CD4-positive, alpha-beta T cell treated with Interleukin-15 for 4 hours (primary cell): ENCODE measurements around the gene SLC22A8.
"Not testable (repeated sequence)": the region's sequence is repeated elsewhere in the genome, so short reads cannot be mapped to it uniquely, and the experiment has no call there.

Experiments used
- DNase-seq: peaks from one replicate; pipeline ENCODE4 v3.0.0-alpha.2; 2020; ENCODE audit warnings: low spot score

SLC22A8 gene, protein sequence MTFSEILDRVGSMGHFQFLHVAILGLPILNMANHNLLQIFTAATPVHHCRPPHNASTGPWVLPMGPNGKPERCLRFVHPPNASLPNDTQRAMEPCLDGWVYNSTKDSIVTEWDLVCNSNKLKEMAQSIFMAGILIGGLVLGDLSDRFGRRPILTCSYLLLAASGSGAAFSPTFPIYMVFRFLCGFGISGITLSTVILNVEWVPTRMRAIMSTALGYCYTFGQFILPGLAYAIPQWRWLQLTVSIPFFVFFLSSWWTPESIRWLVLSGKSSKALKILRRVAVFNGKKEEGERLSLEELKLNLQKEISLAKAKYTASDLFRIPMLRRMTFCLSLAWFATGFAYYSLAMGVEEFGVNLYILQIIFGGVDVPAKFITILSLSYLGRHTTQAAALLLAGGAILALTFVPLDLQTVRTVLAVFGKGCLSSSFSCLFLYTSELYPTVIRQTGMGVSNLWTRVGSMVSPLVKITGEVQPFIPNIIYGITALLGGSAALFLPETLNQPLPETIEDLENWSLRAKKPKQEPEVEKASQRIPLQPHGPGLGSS

DNA sequence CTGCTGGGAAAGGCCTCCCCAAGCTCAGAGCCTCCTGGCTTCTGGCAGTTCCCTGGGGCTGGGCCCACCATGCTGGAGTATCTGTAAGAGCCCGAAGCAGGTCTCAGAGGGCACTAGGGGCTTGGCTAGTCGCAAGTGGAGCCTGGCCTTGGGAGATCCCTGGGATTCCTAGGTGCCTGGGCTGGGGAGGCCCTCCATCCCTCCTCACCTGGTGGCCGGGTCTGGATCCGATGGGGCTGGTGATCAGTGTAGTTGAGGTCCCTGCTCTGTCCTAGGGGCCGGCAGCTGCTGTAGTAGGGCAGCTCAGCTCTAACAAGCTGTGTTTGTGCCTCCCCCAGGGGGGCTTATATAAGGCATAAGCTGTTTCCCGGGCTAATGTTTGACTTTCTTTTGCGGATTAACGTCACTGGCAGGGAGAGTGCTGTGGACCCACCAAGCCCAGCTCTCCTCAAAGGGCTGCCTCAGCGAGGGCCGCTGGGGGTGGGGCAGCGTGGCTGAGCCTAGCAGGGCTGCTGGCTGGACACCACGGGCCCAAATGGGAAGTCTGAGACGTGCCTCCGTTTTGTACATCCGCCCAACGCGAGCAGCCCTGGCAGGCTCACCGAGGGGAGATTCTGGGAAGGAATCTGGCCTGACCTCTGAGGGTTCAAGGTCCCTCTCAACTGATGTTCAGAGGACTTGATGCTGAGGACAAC, at the start of gene SLC22A8:
TSS of gene SLC22A8 (minus strand) at position 321 of the 695 bp plus-strand sequence. CDS start 883 bp downstream, outside the sequence.
- DNase-seq: no peak

DNA sequence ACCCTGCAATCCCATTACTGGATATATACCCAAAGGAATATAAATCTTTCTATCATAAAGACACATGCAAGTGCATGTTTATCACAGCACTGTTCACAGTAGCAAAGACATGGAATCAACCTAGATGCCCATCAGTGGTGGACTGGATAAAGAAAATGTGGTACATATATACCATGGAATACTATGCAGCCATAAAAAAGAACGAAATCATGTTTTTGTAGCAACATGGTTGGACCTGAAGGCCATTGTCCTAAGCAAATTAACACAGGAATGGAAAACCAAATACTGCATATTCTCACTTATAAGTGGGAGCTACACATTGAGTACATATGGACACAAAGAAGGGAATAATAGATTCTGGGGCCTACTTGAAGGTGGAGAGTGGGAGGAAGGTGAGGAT, 30.6 kb upstream of the SLC22A8 start:
- not testable (repeated sequence) for DNase-seq

DNA sequence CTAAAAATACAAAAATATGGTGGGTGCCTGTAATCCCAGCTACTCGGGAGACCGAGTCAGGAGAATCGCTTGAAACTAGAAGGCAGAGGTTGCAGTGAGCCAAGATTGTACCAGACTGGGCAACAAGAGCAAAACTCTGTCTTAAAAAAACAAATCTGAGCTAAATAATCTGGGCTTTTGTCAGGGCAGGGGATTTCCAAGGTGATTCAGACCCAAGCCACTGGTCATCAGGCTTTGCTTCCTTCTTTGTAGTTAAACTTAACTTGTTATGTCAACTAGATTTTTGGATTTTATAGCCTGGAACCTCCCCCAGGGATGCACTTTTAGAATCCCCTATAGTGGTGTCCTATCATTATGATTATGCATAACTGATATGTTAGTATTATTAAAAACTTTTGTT, 27.0 kb upstream of the SLC22A8 start:
- DNase-seq: no peak

DNA sequence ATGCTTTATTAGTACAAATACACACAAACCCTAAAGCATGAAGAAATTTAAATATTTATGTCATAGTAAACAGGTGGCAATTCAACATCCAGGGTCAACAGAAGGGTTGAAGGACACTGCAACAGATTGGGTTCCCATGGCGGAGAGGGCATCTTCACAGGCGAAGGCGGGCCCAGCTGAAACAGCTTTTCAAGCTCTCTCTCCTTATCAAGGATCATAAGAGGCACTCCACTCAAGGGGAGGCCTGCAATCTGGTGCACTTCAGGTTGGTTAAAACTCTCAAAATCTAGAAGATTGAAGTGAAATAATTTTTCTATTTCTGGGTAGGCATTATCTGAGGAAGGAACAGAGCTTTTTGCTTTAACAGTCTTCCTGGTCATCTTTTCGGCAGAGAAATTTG, 16.8 kb upstream of the SLC22A8 start:
- DNase-seq: no peak

DNA sequence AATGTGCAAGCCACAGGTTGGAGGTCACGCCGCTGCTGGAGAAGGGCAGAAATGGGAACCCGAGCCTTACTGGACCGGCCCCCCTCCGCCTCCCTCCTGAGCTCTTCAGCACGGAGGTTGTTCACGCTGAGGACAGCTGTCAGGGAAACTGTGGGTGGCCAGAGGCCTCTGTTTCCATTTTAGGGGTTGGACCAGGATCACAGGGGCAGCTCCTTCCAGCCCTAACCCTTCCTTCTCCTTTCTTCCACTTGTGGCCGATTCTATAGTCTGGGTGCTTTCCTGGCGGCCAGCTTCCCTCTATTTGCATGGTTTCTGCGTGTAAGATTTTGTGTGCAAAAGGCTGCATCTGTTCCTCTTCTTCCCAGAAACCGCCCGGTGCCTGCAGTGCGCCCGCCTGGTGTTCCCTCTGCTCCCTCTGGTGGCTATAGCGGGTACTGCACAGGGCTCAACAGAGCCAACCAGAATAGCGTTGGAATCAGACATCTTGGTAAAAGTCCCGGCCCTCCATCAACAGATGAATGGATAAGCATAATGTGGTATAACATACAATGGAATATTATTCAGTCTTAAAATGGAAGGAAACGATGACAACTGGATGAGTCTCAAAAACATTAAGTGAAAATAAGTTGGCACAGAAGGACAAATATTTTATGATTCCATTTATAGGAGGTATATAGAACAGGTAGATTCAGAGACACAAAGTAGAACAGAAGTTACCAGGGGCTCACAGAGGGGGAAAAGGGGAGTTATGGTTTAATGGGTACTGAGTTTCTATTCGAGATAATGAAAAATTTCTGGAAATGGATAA, 8.4 kb upstream of the SLC22A8 start:
- peak; percentile 77 for DNase-seq

DNA sequence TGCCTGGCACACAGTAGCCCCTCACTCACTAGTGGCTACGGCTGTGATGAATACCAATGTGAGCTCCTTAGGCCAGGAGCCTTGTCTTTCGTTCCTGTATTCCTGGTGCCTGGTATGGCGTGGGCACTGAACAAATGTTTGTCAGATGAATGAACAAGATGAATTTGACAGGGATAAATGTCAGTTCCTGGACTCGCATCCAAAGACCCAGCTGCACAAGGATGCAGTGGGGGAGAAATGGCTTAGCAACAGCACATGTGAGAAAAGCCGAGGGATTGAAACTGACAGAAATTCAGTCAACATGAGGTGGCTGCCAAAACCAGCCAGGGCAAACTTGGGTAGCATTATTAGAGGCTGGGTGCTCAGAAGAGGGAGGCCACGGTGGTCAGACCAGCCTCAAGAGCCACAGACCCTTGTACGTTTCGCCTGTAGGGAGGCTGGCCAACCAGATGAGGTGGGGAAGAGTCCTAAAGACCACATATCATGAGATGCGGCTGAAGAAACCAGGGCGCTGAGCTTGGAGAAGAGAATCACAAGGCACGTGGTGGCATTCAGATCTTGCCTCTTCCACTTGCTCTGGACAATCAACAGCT, 7.7 kb upstream of the SLC22A8 start:
- no peak for DNase-seq

DNA sequence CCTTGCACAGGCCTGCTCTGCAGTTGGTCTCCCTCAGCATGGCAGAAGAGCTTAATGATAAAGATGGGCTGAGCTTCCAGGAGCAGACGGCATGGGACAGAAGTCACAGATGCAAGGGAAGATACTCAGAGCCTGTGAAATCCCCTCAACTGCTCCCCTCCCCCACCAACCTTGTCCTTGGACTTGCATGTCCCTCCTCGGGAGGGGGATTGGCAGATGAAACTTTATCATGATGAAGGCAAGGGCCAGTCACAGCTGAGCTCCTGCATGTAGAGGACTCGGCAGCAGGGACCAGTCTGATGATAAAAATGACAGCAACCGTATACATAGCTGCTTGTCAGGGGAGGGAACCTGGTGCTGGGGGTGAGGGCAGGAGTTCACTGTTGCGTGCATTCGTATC, 6.8 kb upstream of the SLC22A8 start:
- DNase-seq: no peak

DNA sequence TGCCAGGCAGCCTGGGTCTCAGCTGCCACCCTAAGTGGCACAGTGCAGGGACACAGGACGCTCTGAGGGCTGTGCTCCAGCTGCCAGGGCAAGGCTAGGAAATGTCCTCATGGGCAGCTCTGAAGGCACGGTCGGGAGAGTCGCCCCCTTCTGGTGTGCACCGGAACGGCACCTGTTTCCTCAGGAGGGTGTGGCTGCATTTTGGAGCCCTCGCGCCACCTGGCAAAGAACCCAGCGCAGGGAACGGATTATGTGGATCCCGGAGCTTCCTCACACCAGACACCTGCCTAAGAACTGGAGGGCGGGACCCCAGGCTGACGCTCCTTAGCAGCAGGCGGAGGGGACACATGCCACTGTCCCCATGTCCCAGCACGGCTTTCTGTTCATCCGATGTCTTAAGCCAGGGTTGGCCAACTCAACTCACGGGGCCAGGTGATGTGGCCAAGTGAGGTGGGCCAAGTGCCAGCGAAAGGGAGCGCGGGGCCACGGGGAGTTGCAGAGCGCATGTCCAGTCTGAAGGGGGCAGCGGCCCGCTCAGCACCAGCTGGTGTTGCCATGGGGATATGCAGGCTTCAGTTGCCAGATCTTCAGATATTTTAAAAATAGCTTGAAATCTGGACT, 5.1 kb upstream of the SLC22A8 start:
- DNase-seq: no peak

DNA sequence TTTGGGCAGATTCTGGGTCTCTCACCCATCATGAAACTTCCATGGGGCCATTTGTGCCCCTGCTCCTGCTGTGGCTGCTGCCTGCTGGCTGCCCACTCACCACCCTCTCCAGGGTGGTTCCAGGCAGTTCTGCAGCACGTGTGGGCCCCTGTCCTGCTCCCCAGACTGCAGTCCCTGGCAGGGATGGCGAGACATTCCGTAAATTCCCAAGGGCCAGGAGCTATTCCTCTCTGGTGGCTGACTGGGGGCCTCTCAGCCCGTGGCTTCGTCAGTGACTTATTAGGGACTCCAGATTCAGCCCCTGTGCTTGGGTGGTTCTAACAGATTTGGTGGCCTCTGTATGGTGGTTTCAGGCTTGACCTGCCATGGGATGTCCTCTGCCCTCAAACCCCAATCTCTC, 3.9 kb upstream of the SLC22A8 start:
- DNase-seq: no peak

DNA sequence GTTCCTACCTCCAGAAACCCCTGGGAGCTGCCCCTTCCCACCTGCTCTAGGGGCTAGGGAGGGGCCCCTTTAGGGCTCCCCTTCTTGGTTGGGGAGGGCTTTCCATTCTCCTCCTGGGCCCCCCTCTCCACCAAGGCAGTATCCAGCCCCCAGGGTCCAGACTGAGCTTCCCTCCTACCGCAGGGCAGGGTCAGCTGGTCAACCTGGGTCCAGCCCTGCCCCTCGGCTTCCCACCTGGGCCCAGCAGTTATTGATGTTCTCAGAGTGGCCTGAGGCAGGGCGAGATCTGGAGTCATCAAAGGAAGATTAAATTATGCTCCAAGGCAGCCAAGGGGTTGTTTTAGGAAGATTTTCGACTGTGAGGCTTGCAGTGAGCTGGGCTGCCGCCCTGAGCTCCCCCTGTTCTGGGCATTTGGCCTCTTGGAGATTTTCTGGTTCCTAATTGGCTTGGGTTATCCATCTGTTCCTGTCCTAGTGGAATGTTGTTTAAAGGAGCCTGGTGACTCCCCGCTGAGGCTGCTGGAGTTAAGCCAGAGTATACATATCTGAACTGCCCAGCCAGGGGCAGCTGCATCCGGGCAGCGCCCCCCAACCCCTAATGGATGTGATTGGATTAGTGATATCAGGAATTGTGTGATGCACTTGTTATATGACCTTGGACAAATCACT, 1.8 kb upstream of the SLC22A8 start:
- DNase-seq: no peak

DNA sequence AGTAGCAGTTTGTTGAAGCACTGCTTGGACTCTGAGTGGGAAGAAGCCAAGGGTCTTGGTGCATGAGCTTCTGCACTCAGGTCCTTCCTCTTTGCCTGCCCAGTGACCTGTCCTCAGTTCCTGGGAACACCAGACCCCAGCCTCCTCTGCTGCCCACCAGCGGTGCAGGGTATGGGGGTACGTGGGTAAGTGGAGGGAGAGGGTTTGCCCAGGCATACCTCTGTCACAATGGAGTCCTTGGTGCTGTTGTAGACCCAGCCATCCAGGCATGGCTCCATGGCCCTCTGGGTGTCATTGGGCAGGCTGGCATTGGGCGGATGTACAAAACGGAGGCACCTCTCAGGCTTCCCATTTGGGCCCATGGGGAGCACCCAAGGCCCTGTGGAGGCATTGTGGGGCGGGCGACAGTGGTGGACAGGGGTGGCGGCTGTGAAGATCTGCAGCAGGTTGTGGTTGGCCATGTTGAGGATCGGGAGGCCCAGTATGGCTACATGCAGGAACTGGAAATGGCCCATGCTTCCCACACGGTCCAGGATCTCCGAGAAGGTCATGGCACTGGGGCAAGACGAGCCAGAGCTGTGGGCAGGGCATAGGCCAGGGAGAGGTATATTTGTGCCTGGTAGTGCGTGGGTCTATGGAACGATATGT, 1.1 kb downstream of the SLC22A8 start:
- no peak for DNase-seq

DNA sequence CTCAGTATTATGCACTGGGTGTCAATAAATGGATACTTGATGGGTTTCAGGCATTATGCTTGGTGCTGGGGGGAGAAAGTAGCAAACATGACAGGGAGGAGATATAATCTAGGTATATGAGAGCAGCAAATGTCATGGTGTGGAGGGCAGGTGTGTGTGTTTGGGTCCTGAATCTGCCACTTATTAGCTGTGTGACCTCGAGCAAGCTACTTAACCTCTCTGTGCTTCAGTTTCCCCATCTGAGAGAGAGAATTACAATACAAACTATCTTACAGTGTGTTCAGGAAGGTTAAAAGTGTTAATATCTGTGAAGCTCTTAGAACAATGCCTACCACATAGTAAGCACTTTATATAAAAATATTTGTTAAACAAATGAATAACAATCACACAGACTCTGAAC, 2.8 kb downstream of the SLC22A8 start:
- DNase-seq: no peak

DNA sequence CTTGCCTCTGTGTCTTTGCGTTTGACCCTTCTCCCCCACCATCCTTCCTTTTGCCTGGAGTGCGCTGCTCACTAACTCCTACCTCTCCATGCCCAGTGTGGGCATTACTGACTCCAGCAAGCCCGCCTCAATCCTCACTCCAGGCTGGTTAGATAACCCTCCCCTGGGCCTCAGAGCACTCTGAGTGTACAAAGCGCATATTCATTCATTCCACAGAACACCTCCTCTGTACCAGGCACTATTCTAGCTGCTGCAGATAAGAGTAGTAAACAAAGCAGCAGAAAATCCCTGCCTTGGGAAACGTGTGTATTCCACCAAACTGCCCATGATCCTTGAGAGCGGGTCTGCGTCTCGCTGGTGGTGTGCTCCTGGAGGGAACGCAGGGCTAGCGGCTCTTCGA, 3.2 kb downstream of the SLC22A8 start:
- no peak for DNase-seq

DNA sequence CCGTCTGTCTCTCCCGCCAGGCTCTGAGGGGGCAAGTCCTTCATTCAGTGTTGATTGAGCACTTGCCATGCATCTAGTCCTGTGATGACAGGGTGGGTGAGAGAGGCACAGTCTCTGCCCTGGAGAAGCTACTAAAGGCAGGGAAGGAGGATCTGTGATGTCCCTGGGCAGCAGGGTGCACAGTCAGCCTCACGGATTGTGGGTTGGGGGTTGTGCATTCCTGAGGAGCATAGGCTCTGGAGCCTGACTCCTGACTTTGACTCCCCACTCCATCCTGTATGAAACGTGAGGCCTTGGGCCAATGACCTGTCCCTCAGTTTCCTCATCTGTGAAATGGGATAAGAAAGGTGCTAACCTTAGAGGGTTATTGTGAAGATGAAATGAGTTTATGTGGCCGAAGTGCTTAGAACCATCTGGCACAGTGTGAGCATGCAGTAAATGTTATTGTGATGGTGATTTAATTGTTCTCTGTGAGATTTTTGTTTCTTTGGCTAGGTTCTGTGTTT, 4.7 kb downstream of the SLC22A8 start:
- no peak for DNase-seq

DNA sequence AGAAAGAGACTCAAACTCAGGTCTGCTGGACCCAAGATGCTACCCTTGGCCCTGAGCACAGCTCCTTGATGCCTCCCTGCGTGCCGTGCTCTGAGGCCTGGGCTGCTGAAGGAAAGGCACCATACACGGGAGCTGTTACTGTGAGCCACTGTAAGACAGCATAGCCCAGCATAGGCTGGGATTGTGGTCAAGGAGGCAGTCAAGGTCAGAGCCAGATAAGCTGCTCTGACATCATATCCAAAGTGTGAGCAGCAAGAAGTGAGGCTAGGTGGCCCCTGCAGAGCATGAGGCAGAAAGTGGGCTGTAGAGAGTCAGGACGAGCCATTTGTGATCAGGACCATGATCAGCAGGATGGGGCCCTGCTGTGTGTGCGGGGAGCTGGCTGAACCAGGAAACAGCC, 7.7 kb downstream of the SLC22A8 start:
- DNase-seq: no peak

DNA sequence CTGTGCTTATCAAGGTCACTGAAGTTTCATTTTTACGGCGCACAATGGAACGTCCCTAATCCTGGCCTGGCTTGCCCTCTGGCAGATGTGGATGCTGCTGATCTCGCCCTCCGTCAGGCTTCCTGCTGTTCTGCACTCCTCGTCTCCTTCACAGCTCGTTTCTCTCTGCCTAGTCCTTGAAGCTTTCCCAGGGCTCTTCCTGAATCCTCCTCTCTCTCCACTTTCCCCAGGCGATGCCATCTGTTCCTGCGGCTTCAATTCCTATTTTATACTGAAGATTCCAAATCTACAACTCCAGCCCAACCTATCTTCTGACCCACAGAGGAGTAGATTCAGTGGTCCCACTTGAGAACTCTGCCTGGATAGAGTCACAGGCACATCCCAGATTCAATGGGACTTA, 14.2 kb downstream of the SLC22A8 start:
- DNase-seq: no peak

DNA sequence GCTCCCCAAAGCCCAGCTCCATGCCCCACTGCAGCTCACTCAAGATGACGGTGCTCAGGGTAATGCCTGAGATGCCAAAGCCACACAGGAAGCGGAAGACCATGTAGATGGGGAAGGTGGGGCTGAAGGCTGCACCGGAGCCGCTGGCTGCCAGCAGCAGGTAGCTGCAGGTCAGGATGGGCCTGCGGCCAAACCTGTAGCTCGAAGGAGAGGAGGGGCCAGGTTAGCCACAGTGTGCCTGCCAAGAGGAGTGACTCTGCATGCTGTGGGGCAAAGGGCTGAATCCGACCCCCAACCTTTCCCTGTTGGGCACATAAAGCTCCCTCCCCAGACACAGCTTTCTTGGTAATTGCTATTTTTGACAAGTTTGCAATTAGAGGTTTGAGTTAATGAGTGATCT, 16.0 kb downstream of the SLC22A8 start:
- DNase-seq: no peak

DNA sequence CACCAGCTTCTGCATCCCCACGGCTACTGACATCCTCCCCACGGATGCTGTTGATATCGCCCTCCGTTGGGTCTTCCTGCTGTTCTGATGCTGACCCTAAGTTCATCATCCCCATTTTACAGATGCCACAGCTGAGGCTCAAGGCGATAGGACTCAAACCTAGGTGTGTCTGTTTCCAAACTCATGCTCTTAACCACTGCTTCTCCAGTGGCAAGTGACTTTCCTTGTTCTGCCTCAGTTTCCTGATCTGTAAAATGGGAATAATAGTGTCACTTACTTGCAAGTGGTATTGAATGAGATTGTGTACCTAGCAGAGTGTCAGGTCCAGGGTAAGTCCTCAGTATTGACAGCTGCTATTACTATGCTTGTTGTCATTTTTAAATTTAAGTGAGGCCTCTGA, 16.5 kb downstream of the SLC22A8 start:
- DNase-seq: no peak

DNA sequence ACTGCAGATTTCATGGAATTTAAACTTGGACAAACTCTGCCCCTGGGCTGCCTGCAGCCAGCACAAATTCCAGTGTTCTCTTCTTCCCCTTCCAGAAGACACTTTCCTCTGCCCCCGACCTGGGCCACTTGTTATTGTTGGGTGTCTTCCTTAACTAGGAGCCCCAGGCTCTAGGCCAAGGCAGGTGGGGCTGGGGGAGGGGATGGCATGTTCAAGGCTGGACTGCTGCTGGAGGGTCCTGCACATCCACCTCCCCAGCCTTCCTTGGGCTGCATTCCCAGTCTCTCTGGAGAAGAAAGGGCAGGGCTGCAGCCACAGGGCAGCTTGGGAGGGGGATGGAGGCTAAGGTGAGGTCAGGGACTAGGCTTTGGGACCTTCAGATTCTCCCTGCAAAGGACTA, 19.4 kb downstream of the SLC22A8 start:
- DNase-seq: no peak

DNA sequence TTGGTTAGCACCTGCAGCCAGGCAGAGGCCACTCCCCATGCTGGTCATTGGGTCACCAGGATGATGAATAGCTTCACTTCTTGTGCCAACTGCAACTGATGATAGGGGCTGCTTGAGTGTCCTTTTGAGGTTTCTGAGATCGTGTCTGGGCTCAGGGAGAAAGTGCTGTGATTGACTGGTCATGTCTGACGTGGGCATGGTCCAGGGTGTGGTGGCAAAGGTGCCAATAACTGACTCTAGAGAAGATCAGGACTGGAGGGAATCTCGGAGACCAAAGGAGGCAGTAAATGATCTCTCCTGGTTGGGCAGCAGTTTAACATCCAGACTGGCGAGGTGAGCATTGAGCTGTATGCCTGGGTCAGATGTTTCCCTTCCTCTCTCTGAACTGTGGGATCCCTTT, 20.9 kb downstream of the SLC22A8 start:
- no peak for DNase-seq
